Muscle layer of duodenum (tissue), 2 donors: ENCODE data around the gene POU5F1.
A peak's percentile ranks its signal among the peaks of the same experiment; 100 is the strongest.

ENCODE experiments used
- H3K27ac ChIP-seq: one replicate; pipeline ENCODE4 v1.7.0; 2013; ENCODE audit warnings: mild to moderate bottlenecking, low read length
- H3K27me3 ChIP-seq: one replicate; pipeline ENCODE4 v1.7.0; 2013; ENCODE audit warnings: low read depth, mild to moderate bottlenecking, control low read depth, low read length
- H3K36me3 ChIP-seq, 2 donors: one replicate each; pipeline ENCODE4 v1.7.0; 2013; ENCODE audit warnings: low read length in 2 of 2, control low read depth in 1 of 2, mild to moderate bottlenecking in 1 of 2; ENCODE audit not compliant: insufficient read depth in 2 of 2, control insufficient read depth in 1 of 2
- H3K4me1 ChIP-seq, 2 donors: one replicate each; pipeline ENCODE4 v1.7.0; 2013; ENCODE audit warnings: low read length in 2 of 2, mild to moderate bottlenecking in 2 of 2, control low read depth in 1 of 2, moderate library complexity in 1 of 2; ENCODE audit not compliant: insufficient read depth in 2 of 2, control insufficient read depth in 1 of 2
- H3K4me3 ChIP-seq, 2 donors: one replicate each; pipeline ENCODE4 v1.7.0; 2013; ENCODE audit warnings: low read length in 2 of 2, low read depth in 1 of 2, mild to moderate bottlenecking in 1 of 2
- H3K9me3 ChIP-seq, 2 donors: one replicate each; pipeline ENCODE4 v1.7.0; 2013; ENCODE audit warnings: low read length in 2 of 2, control low read depth in 1 of 2, mild to moderate bottlenecking in 1 of 2; ENCODE audit not compliant: control insufficient read depth in 1 of 2
- donor health status: healthy.

Gene POU5F1

GRCh38 chr6:31118178-31118577 lies 52.3 kb downstream of the POU5F1 start:
- H3K4me3 ChIP-seq = no peak overlapping the region
- H3K36me3 ChIP-seq = no peaks in the 10 kb centered on the region
- no peaks in the 10 kb centered on the region for H3K27me3 ChIP-seq
- H3K4me1 ChIP-seq = peaks cover 13 to 40% of the 10 kb centered on the region in 2 donors
- no peak overlapping the region for H3K27ac ChIP-seq
- no peaks in the 10 kb centered on the region for H3K9me3 ChIP-seq

- Histone ChIP-seq H3K36me3 (no peaks in the 10 kb centered on the region), H3K9me3 (no peaks in the 10 kb centered on the region), H3K27me3 (no peaks in the 10 kb centered on the region), H3K4me3 (peak overlapping the region; percentile 12 to 28), H3K4me1 (peaks cover 13 to 27% of the 10 kb centered on the region in 2 donors), H3K27ac (no peak overlapping the region)
Observed at GRCh38 chr6:31116661-31117385, 53.7 kb downstream of the POU5F1 start.

- H3K27me3 ChIP-seq = no peaks in the 10 kb centered on the region
- H3K27ac ChIP-seq = no peak overlapping the region
- H3K4me1 ChIP-seq = peaks cover 13 to 26% of the 10 kb centered on the region in 2 donors
- H3K9me3 ChIP-seq = no peaks in the 10 kb centered on the region
- no peak overlapping the region for H3K4me3 ChIP-seq
- no peaks in the 10 kb centered on the region for H3K36me3 ChIP-seq
Observed at GRCh38 chr6:31115941-31116560, 54.4 kb downstream of the POU5F1 start.

GRCh38 chr6:31114970-31115849 lies 55.3 kb downstream of the POU5F1 start:
- H3K4me3 ChIP-seq = peak overlapping the region; percentile 32 to 60
- no peaks in the 10 kb centered on the region for H3K36me3 ChIP-seq
- H3K9me3 ChIP-seq = no peaks in the 10 kb centered on the region
- peak overlapping the region; percentile 76 for H3K27ac ChIP-seq
- H3K4me1 ChIP-seq = peaks cover 13 to 26% of the 10 kb centered on the region in 2 donors
- no peaks in the 10 kb centered on the region for H3K27me3 ChIP-seq

- H3K4me1 ChIP-seq = peaks cover 13 to 26% of the 10 kb centered on the region in 2 donors
- H3K27ac ChIP-seq = peak within 1 kb of the TSS; percentile 76
- H3K27me3 ChIP-seq = no peaks in the 10 kb centered on the region
- no peaks in the 10 kb centered on the region for H3K36me3 ChIP-seq
- peak within 1 kb of the TSS; percentile 32 to 60 for H3K4me3 ChIP-seq
- no peaks in the 10 kb centered on the region for H3K9me3 ChIP-seq
Observed at GRCh38 chr6:31114541-31114878, 56.0 kb downstream of the POU5F1 start, which contains the start of gene PSORS1C1. PSORS1C1 (plus strand) TSS chr6:31114800; CDS start chr6:31129633, 14,833 bp downstream.
